CD4-positive, CD25-positive, alpha-beta regulatory T cell (primary cell): Measurements from ENCODE around the gene FBXL20. TPM values are rescaled to one million over a fixed set of nuclear protein-coding genes. Genes with fewer than 3 reads are reported as not detected.
"Not testable (repeated sequence)": the region's sequence is repeated elsewhere in the genome, so short reads cannot be mapped to it uniquely, and the experiment has no call there.

Experiments used
- ATAC-seq, 2 donors: fragments of 150-1000 bp; cut with Tn5 transposase; one replicate each; pipeline ENCODE4 v1.10.0; 2021; ENCODE audit warnings: low read depth in 2 of 2, moderate number of reproducible peaks in 2 of 2, moderate library complexity in 1 of 2
- DNase-seq, 3 donors: peaks; one replicate each; pipeline versions ENCODE4 v3.0.0 to v3.0.0-alpha.2; 2012 to 2022; ENCODE audit warnings: mixed read lengths in 1 of 3
- H3K27ac ChIP-seq: one replicate; pipeline ENCODE4 v1.7.0; 2013; ENCODE audit warnings: mild to moderate bottlenecking, low read length; ENCODE audit not compliant: insufficient read depth, poor library complexity, severe bottlenecking
- H3K27me3 ChIP-seq: one replicate; pipeline ENCODE4 v1.7.0; 2013; ENCODE audit warnings: low read length; ENCODE audit not compliant: control insufficient read depth, insufficient read depth
- H3K36me3 ChIP-seq: one replicate; pipeline ENCODE4 v1.7.0; 2013; ENCODE audit warnings: mild to moderate bottlenecking, low read length, moderate library complexity; ENCODE audit not compliant: control insufficient read depth, insufficient read depth
- H3K4me1 ChIP-seq: 2 replicates; pipeline ENCODE4 v1.7.0; 2013; ENCODE audit warnings: mild to moderate bottlenecking, low read length; ENCODE audit not compliant: insufficient read depth, control insufficient read depth, poor library complexity, severe bottlenecking
- H3K4me3 ChIP-seq: one replicate; pipeline ENCODE4 v1.7.0; 2013; ENCODE audit warnings: low read depth, mild to moderate bottlenecking, low read length, moderate library complexity
- H3K9me3 ChIP-seq, 2 experiments: 1 replicate in 1 of 2; 2 replicates in 1 of 2; pipeline ENCODE4 v1.7.0; 2013; ENCODE audit warnings: low read length in 2 of 2, mild to moderate bottlenecking in 1 of 2, moderate library complexity in 1 of 2; ENCODE audit not compliant: control insufficient read depth in 2 of 2
- H3K27ac Mint-ChIP-seq, 3 donors: one replicate each; pipeline ENCODE4 v1.8.0; 2020 to 2022; ENCODE audit warnings: mild to moderate bottlenecking in 3 of 3, mixed read lengths in 3 of 3, moderate library complexity in 2 of 3
- H3K27me3 Mint-ChIP-seq: one replicate; pipeline ENCODE4 v1.8.0; 2022; ENCODE audit warnings: mild to moderate bottlenecking, mixed read lengths
- H3K36me3 Mint-ChIP-seq: one replicate; pipeline ENCODE4 v1.8.0; 2020; ENCODE audit warnings: mixed read lengths
- H3K4me1 Mint-ChIP-seq, 4 donors: one replicate each; pipeline ENCODE4 v1.8.0; 2020 to 2022; ENCODE audit warnings: mixed read lengths in 4 of 4, mild to moderate bottlenecking in 1 of 4
- H3K4me3 Mint-ChIP-seq, 4 donors: one replicate each; pipeline ENCODE4 v1.8.0; 2020 to 2022; ENCODE audit warnings: mild to moderate bottlenecking in 4 of 4, mixed read lengths in 4 of 4, moderate library complexity in 3 of 4
- H3K9me3 Mint-ChIP-seq, 7 donors: one replicate each; pipeline ENCODE4 v1.8.0; 2020 to 2022; ENCODE audit warnings: mixed read lengths in 7 of 7, mild to moderate bottlenecking in 3 of 7, moderate library complexity in 2 of 7
- polyA plus RNA-seq, 4 donors: library from polyadenylated mRNA; unstranded; fragments of 300-500 nt; fragmentation: Illumina TruSeq; gene quantifications; one replicate each; pipeline ENCODE4 v1.2.3, GENCODE V29; 2021
- total RNA-seq: library from RNA; stranded (reverse); gene quantifications from one replicate; pipeline ENCODE4 v1.2.3, GENCODE V29; 2022

FBXL20 gene
- total and polyA plus RNA-seq, 5 donors from 2014 or later, result 4.0 to 30.8 (median 5.5) TPM

DNA sequence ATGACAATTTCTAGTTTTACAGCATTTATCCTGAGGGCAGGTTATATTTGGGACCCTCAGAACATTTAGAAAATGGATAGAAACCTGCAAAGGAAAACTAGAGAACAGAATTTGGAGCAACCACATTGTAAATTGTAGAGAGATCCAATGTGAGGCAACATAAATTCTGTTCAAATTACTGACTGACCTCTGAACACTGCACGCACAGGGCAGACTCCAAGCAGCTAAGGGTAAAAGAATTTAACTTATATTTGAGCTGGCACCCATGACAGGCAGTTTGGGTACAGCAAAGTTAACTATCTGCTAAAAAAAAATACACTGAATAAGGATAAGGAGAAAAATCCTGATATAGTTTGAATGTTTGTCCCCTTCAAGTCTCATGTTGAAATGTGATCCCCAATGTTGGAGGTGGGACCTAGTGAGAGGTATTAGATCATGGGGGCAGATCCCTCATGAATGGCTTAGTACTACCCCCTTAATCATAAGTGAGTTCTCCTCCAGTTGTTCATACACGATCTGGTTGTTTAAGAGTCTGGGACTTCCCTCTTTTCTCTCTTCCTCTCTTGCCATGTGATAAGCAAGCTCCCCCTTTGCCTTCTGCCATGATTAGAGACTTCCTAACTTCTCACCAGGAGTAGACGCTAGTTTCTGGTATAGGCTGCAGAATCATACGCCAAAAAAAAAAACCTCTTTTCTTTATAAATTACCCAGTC, 75.7 kb downstream of the FBXL20 start:
- Mint-ChIP-seq H3K9me3 (no peaks in the 10 kb centered on the region), H3K27me3 (no peaks in the 10 kb centered on the region), H3K4me1 (peaks cover 0 to 15% (median 12%) of the 10 kb centered on the region in 4 donors), H3K27ac (peak overlapping the region; percentile 41 to 49 (median 49)), H3K36me3 (no peaks in the 10 kb centered on the region), H3K4me3 (no peak overlapping the region)
- Histone ChIP-seq H3K4me3 (no peak overlapping the region), H3K4me1 (no peaks in the 10 kb centered on the region), H3K9me3 (no peaks in the 10 kb centered on the region), H3K27ac (no peak overlapping the region), H3K27me3 (no peaks in the 10 kb centered on the region), H3K36me3 (peaks cover 3% of the 10 kb centered on the region)
- DNase-seq (no peak), ATAC-seq (no peak)

DNA sequence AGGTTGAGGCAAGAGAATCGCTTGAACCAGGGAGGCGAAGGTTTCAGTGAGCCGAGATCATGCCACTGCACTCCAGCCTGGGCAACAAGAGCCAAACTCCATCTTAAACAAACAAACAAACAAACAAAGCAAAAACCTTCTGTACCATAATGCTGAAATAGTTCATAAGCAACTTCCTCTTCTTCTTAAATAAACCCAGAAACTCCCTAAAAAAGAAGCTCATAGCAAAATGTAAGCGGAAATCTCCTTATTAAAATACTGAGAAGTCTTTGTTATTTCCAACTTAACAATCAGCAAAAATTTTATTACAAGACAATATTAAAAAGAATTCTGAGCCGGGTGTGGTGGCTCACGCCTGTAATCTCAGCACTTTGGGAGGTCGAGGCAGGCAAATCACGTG, 82.8 kb downstream of the FBXL20 start:
- H3K4me1 ChIP-seq, result no peaks in the 10 kb centered on the region
- no peaks in the 10 kb centered on the region for H3K9me3 ChIP-seq
- no peaks in the 10 kb centered on the region for H3K9me3 Mint-ChIP-seq
- H3K4me1 Mint-ChIP-seq, result peaks cover 0 to 8% (median 3%) of the 10 kb centered on the region in 4 donors
- no peak overlapping the region for H3K4me3 ChIP-seq
- peaks cover 2% of the 10 kb centered on the region for H3K36me3 ChIP-seq
- no peak overlapping the region for H3K27ac ChIP-seq
- no peak overlapping the region for H3K27ac Mint-ChIP-seq
- ATAC-seq (no peak), DNase-seq (no peak)
- H3K36me3 Mint-ChIP-seq, result peaks cover 7% of the 10 kb centered on the region
- no peaks in the 10 kb centered on the region for H3K27me3 ChIP-seq
- no peaks in the 10 kb centered on the region for H3K27me3 Mint-ChIP-seq
- H3K4me3 Mint-ChIP-seq, result no peak overlapping the region

GRCh38 chr17:39306509-39307212, 94.8 kb downstream of the FBXL20 start:
- H3K9me3 Mint-ChIP-seq, result no peaks in the 10 kb centered on the region
- H3K27ac Mint-ChIP-seq, result no peak overlapping the region

DNA sequence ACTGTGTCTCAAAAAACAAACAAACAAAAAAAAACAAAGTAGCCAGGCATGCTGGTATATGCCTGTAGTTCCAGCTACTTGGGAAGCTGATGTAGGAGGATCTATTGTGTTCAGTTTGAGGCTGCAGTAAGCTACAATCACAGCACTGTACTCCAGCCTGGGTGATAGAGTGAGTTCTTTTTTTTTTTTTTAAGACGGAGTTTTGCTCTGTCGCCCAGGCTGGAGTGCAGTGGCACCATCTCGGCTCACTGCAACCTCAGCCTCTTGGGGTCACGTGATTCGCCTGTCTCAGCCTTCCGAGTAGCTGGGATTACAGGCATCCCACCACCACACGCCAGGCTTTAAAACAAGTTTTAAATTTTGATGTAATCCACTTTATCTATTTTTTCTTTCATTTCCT, 95.4 kb downstream of the FBXL20 start:
- no peak overlapping the region for H3K27ac ChIP-seq

More at GRCh38 chr17:39306509-39307212, 94.8 kb downstream of the FBXL20 start:
- Mint-ChIP-seq H3K27me3 (no peaks in the 10 kb centered on the region), H3K4me1 (peaks cover 0 to 6% (median 4%) of the 10 kb centered on the region in 4 donors), H3K4me3 (no peak overlapping the region), H3K36me3 (peaks cover 12% of the 10 kb centered on the region)
- no peak overlapping the region for H3K4me3 ChIP-seq
- H3K36me3 ChIP-seq, result peaks cover 19% of the 10 kb centered on the region
- ATAC-seq, result no peak
- H3K4me1 ChIP-seq, result no peaks in the 10 kb centered on the region
- H3K9me3 ChIP-seq, result no peaks in the 10 kb centered on the region
- no peaks in the 10 kb centered on the region for H3K27me3 ChIP-seq
- H3K27ac ChIP-seq, result no peak overlapping the region
- DNase-seq, result no peak

GRCh38 chr17:39304188-39304587, 97.2 kb downstream of the FBXL20 start:
- DNase-seq (no peak), ATAC-seq (no peak)
- Mint-ChIP-seq H3K27me3 (no peaks in the 10 kb centered on the region), H3K9me3 (no peaks in the 10 kb centered on the region), H3K27ac (no peak overlapping the region), H3K4me1 (peaks cover 0 to 5% (median 1%) of the 10 kb centered on the region in 4 donors), H3K36me3 (peaks cover 17% of the 10 kb centered on the region), H3K4me3 (no peak overlapping the region)
- Histone ChIP-seq H3K27ac (no peak overlapping the region), H3K36me3 (peaks cover 30% of the 10 kb centered on the region), H3K9me3 (no peaks in the 10 kb centered on the region), H3K4me1 (no peaks in the 10 kb centered on the region), H3K27me3 (no peaks in the 10 kb centered on the region), H3K4me3 (no peak overlapping the region)

More for the DNA sequence above, 95.4 kb downstream of the FBXL20 start:
- Histone ChIP-seq H3K4me3 (no peak overlapping the region), H3K4me1 (no peaks in the 10 kb centered on the region), H3K36me3 (peaks cover 21% of the 10 kb centered on the region), H3K27me3 (no peaks in the 10 kb centered on the region), H3K9me3 (no peaks in the 10 kb centered on the region)
- no peak for ATAC-seq
- no peak for DNase-seq
- H3K4me1 Mint-ChIP-seq, result peaks cover 0 to 5% (median 1%) of the 10 kb centered on the region in 4 donors
- no peak overlapping the region for H3K4me3 Mint-ChIP-seq
- H3K9me3 Mint-ChIP-seq, result no peaks in the 10 kb centered on the region
- H3K27me3 Mint-ChIP-seq, result no peaks in the 10 kb centered on the region
- no peak overlapping the region for H3K27ac Mint-ChIP-seq
- peaks cover 12% of the 10 kb centered on the region for H3K36me3 Mint-ChIP-seq

- H3K4me3 Mint-ChIP-seq, result no peak overlapping the region
- no peaks in the 10 kb centered on the region for H3K4me1 Mint-ChIP-seq
- no peaks in the 10 kb centered on the region for H3K4me1 ChIP-seq
- no peak for DNase-seq
- H3K9me3 ChIP-seq, result no peaks in the 10 kb centered on the region
- no peak overlapping the region for H3K27ac ChIP-seq
- no peak for ATAC-seq
- H3K27me3 ChIP-seq, result no peaks in the 10 kb centered on the region
- no peaks in the 10 kb centered on the region for H3K27me3 Mint-ChIP-seq
- H3K27ac Mint-ChIP-seq, result peak overlapping the region in 1 of 3 donors; percentile 65
- peaks cover 32% of the 10 kb centered on the region for H3K36me3 ChIP-seq
- peaks cover 0 to 2% (median 0%) of the 10 kb centered on the region in 7 donors for H3K9me3 Mint-ChIP-seq
- H3K36me3 Mint-ChIP-seq, result peaks cover 18% of the 10 kb centered on the region
- no peak overlapping the region for H3K4me3 ChIP-seq
Measured at GRCh38 chr17:39294060-39294459, 107.4 kb downstream of the FBXL20 start.

DNA sequence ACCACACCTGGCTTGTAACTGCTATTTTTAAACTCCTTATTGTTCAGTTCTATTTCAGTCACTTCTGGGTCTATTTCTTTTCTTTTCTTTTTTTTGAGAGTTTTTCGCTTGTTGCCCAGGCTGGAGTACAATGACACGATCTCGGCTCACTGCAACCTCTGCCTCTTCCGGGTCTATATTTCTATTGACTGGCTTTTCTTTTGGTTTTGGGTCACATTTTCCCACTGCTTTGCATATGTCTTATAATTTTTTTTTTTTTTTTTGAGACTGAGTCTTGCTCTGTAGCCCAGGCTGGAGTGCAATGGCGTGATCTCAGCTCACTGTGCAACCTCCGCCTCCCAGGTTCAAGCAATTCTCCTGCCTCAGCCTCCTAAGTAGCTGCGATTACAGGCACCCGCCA, 108.9 kb downstream of the FBXL20 start:
- H3K27me3 Mint-ChIP-seq, H3K4me1 Mint-ChIP-seq, DNase-seq, H3K9me3 ChIP-seq, H3K27ac ChIP-seq, ATAC-seq, H3K27me3 ChIP-seq, H3K4me3 Mint-ChIP-seq, H3K4me1 ChIP-seq, H3K4me3 ChIP-seq, H3K9me3 Mint-ChIP-seq, H3K27ac Mint-ChIP-seq: not testable (repeated sequence)
- H3K36me3 Mint-ChIP-seq, result peaks cover 20% of the 10 kb centered on the region
- H3K36me3 ChIP-seq, result peaks cover 21% of the 10 kb centered on the region
